Measurements from ENCODE around the gene S100A5.
A peak's percentile ranks its signal among the peaks of the same experiment; 100 is the strongest.
"Not testable (repeated sequence)": the region's sequence is repeated elsewhere in the genome, so short reads cannot be mapped to it uniquely, and the experiment has no call there.

The S100A5 gene

DNA sequence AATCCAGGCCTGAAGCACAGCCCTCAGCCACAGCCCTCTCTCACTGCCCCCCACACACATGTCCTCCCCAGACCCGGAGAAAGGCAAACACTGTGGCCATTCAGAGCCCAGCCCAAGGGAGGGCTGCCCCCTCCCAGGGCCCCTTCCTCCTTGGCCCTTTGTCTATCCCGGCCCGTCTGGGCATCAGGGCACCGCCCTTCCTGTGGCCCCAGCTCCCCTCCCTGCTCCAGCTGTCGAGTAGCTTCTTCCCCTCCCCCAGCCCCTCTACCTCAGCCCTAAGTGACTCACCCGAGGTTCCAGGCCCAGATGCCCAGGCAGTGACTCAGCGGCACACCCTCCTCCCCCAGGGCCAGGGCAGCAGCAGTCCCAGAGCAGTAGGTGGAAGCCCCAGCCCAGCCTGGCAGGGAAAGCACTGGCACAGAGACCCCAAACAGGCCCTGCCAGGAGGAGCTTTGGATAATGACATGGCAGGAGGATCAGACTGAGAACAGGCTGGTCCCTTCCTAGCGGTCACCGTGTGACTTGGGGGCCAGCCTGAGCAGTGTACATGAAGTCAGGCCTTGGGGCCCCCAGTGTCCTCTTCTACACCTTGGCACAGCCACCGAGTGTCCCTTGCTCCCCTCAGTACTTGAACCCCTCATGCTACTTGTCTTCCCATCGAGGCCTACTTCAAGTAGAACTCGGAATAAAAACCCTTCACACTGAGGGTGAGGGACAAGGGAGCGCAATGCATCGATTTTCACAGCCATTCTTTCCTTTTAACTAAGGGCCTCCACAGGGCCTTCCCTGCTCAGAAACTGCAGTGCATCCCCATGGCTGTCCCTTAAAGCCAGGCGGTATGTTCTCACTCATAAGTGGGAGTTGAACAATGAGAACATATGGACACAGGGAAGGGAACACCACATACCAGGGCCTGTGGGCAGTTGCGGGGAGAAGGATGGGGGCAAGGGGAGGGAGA lies 26.0 kb upstream of the S100A5 start:
- DNase-seq (ENCODE audit: low spot score), result peak; percentile 96

DNA sequence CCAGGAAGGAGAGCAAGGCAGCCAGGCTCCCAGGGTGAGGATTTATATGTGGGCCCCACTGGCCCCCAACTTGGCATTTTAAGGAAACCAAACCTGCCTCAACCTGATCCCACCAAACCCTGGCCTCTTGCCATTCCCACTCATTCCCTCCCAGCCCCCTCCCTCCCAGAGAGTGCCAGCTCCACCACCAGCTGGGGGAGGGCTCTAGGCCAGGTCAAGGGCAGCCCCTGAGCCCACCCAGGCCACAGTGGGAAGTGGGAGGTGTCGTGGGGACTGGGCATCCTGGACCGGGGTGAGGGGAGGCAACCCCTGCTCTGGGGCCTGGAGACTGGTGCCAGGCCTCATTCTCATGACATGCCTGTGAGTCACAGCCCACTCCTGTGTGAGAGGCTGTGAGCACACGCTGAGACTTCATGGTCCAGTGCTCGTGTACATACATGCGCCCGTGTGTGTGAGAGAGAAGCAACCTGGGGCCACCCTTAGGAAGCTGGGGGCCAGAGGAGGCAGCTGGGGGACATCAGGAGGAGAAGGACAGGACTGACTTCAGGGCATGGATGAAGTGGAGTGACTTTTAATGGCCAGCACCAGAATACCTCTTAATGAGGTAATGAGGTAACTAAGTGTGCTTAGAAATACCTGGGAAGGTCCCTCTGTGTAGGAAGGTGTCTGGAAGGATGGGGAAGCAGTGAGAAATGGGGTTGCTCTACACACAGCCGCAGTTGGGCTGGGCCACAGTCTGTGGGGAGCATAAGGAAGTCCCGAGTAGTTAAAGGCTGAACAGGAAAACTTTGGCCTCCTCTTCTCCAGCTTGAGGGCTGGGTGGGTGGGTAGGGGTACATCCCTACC lies 25.0 kb upstream of the S100A5 start, which contains the start of gene S100A2:
TSS of gene S100A2 (minus strand) at position 316 of the 846 bp plus-strand sequence. CDS start 1,967 bp downstream, outside the sequence.
- DNase-seq (ENCODE audit: low spot score), result peak; percentile 74

- no peak for DNase-seq (ENCODE audit: low spot score)
Measured at GRCh38 chr1:153563991-153564390, 23.3 kb upstream of the S100A5 start.

DNA sequence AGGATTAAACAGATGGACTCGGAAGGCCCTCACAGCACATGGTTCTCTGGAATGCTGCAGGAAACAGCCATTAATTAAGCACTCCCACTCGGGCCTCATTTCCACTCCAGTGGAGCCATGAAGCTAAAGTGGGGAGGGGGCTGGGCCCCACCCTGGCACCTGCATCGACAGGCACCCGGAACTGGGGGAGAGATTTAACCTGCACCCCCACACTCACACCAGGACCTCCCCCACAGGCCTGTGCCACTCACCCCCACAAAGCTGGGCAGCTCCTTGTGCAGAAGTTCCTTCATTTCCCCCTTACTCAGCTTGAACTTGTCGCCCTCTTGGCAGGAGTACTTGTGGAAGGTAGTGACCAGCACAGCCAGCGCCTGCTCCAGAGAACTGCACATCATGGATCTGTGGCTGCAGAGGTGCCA lies 22.8 kb upstream of the S100A5 start:
- DNase-seq (ENCODE audit: low spot score), result no peak

DNA sequence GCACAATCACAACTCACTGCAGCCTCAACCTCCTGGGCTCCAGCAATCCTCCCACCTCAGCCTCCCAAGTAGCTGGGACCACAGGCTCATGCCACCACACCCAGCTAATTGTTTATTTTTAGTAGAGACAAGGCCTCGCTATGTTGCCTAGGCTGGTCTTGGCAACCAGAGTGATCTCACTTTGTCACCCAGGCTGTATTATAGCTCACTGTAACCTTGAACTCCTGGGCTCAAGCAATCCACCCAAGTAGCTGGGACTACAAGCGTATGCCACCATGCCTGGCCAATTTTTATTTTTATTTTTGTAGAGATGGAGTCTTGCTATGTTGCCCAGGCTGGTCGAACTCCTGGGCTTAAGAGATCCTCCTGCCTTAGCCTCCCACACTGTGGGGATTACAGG lies 21.3 kb upstream of the S100A5 start:
- DNase-seq (ENCODE audit: low spot score), result not testable (repeated sequence)

- DNase-seq (ENCODE audit: low spot score), result no peak
Measured at GRCh38 chr1:153561466-153561985, 20.8 kb upstream of the S100A5 start.

GRCh38 chr1:153560771-153561465 lies 20.2 kb upstream of the S100A5 start:
- no peak for DNase-seq (ENCODE audit: low spot score)

DNA sequence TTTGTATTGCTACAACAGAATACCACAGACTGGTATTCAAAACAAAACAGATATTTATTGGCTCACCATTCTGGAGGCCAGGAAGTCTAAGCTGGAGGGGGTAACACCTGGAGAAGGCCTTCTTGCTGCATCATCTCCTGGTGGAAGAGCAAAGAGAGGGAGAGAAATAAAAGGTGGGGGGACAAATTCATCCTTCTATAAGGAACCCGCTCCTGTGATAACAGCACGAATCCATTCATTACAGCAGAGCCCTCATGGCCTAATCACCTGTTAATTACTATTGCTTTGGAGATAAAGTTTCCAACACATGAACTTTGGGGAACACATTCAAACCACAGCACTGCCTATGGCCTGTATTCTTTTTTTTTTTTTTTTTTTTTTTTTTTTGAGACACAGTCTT lies 19.5 kb upstream of the S100A5 start:
- DNase-seq (ENCODE audit: low spot score), result no peak

DNA sequence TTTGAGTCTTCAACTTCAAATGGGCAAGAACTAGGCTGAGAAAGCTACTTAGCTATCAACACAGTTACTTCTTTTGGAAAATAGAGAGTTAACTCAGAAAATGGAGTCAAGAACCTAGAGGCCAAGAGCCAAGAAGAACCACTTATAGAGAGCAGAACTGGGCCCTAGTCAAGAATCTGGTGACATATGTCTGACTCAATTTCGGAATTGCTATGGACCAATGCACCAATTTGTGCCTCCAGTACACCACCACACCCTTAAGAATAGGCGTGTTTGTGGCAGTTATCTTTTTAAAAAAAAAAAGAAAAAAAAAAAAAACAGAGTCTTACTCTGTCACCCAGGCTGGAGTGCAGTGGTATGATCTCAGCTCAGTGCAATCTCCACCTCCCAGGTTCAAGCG lies 17.1 kb upstream of the S100A5 start:
- no peak for DNase-seq (ENCODE audit: low spot score)

DNA sequence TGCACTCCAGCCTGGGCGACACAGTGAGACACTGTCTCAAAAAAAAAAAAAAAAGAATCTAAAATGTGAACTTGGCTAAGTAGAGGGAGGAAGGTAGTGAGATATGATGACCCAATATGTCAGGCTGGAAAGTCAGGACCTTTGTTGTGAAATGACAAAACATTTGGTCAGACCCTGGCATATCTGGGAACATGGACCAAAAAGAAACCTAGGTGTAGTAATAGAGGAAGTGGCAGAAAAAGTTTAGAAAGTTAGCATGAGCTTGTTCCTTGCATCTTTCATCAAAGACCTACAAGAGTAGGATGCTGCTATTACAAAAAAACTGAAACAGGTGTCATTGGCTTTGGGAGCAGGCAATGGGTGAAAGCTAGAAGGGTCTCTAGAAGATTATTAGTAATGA lies 15.6 kb upstream of the S100A5 start:
- no peak for DNase-seq (ENCODE audit: low spot score)

DNA sequence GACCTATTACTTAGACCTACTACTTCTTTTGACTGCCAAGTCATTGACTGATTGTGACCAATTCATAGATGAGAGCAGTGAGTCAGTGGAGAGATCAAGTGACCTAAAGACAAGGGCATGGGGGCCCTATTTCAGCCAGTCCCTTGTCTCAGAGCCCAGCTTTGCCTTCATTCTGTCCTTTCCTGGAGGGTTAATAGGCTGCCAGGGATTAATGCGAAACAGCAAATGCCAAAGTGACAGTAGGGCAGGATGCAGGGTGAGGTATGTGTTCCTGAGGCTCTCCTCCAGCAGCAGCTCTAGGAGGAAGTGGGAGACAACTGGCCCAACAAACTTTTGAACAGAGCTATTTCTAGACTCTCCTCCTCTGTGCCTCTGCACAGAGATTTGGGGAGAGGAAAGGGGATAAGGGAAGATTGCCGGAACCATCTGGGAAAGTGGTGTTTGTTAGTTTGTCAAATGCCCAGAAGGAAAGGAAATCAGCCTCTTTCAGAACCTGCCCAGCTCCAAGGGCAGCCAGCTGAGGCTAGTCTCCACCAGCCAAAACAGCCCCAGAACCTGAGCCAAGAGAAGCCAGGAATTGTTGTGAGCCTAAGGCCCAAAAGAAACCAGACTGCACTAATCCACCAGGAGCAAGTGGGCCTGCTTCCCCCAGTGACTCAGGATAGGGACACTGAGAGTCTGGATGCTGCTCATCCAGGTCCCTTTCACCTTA lies 13.3 kb upstream of the S100A5 start:
- no peak for DNase-seq (ENCODE audit: low spot score)

DNA sequence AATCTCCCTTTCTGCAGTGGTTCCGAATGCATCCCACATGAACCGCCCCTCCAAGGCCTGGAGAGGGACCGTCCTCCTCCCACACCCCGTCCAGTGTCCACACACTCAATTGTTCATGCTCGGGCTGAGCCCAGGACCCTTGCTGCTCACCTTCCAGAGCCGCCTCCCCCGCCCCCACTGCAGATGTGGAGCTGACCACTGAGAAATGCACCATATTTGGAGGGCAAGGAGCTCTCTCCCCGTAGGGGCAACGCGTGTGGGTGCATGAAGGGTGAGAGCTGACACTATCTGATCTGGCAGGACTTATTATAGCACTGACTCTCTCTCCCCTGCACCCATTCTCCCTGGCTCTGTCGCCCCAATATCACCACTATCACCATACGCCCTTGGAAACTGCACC lies 12.4 kb upstream of the S100A5 start:
- DNase-seq (ENCODE audit: low spot score), result peak; percentile 37

DNA sequence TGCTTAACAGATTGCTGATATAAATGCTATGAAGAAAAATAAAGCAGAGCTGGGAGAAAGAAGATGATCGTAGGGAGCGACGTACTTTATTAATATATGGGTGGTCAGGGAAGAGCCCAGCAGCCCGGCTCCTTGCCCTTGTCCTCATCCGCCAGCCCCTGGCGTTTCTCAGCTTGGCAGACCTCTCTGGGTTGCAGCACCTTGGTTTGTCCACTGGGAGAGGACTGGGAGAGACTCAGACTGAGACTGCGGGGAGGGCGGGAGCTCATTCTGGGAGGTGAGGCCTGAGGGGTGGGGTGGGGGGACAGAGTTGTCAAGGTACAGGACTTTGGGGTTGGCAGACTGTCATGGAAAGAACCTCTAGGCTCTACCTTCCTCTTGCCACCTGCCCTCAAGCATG lies 11.6 kb upstream of the S100A5 start:
- DNase-seq (ENCODE audit: low spot score), result no peak

GRCh38 chr1:153550827-153551500 lies 10.2 kb upstream of the S100A5 start:
- no peak for DNase-seq (ENCODE audit: low spot score)

DNA sequence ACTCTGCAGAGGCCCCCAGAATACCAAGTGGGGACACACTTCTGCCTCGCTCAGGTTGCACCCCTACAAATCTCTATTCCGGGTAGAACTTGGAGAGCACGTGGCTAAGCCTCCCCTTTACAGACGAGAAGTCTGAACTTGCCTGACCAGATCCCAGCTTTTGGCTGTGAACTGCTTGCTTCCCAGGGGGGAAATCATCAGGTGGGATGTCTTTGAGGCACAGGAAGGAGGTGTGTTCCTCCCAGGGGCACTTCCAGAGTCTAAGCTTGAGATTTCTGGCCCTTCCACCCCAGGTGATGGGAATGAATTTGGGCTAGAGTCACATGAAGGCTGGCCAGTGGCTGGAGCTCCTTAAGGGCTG lies 9.6 kb upstream of the S100A5 start:
- no peak for DNase-seq (ENCODE audit: low spot score)

DNA sequence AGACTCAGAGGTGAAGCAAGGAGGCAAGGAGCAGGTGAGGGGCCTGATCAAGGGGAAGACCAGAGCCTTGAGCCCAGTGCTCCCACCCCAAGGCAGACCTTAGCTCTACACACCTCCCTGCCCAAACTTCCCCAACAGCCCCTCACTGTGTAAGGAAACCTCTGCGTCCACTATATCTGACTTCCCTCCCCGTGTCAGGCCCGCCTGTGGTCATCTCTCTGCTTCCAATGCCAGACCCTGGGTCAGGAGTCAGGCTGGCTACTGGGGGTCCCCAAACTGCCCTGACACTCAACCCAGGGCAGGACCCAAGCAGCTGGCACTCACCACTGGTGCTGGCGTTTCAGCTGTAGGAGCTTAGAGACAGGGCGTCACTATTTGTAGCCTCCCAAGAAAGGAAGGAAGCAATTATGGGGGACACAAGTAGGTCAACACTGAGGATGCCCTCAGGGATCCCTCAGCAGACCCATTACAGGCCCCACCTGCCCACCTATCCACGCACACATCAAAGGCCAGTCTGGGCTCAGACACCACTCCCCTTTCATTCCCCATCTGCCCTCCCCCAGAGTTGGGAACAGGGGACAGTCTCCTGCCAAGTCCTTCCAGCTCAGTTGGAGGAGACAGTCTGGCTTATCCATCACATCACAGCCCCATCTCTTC lies 9.1 kb upstream of the S100A5 start:
- no peak for DNase-seq (ENCODE audit: low spot score)

DNA sequence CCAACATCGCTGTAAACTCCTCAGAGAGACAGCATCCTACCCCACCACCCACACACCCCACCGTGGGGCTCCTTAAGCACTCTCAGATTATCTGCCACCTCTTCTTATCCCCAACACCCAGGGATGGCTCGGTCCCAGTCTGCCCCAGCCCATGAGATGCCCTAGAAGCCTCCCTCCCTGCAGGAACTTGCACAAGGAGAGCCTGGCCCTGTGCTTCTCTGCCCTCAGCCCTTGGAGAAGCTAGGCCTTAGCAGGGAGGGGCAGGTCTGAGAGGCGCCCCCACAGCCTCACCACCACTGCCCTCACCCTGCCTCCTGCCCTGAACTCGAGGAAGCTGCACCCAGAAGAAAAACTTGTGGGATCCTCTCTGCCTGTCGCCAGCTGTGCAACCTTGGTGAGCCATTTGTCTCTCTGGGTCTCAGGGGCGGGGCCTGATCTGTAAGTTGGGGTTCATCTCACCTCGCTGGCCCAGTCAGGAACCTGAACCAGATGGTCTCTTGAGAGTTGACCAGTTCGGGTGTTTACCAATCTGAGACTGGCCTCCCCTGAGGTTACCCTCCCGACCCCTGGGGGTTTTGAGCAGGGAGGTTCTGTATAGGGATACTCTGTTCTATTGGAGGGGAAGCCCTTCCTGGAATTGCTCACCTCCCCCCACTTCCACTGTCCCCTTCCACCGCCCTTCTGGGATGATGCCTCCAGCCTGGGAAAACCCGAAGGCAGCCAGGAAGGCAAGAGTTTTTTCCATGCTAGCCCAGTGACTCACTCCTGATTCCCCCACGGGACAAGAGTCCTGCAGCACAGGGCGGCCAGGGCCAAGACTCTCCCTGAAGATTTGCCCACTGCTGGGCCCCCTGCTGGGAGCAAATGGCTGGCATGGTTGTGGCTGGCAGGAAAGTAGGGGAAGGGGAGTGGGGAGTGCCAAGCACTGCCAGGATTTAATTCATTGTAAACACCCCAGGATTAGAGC lies 8.3 kb upstream of the S100A5 start, which contains the start of gene S100A3:
TSS of gene S100A3 (minus strand) at position 537 of the 967 bp plus-strand sequence. CDS start 773 bp downstream, outside the sequence.
- peak; percentile 38 for DNase-seq (ENCODE audit: low spot score)

DNA sequence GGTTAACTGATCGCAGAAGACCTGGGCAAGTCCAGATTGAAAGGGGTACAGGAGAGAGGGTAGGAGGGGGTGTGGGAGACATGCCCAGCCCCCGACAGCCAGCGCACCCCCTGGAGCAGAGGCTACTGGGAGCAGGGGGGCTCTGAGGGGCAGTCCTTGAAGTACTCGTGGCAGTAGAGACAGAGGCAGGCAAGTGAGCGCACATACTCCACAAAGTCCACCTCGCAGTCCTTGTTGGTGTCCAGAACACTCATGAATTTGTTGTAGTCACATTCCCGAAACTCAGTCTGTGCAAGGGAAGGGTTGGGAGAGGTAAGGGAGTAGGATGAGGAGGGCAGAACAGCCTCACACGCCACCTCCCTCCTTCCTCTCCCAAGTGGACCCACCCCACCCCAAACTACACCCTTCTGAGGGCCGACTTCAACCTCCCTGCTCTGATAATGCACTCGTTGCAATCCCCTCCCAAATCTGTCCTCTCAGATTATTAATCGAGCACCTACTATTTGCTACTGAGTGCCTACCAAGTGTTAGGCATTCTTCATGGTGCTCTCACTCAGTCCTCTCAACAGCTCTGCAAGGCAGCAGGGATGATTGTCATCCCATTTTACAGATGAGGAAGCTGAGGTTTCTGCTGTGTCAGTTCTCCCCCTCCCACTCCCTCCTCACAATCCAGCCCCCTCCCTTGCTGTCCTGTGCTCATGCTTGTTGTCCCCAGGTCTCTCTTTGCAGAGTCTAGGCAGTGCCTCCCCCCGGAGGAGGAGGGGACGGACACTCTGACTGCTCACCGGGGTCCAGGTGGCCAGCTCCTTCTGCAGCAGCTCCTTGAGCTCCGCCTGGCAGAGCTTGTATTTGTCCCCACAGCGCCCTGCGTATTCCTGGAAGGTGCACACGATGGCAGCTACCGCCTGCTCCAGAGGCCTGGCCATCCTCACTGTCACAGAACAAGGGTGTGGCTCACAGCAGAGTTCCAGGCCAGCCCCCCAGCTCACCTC lies 7.1 kb upstream of the S100A5 start:
- DNase-seq (ENCODE audit: low spot score), result peak; percentile 63

All from hematopoietic multipotent progenitor cell treated with erythropoietin and hydrocortisone succinate and interleukin-3 and kit ligand, for 15 days (in vitro differentiated cells).